Ureter (tissue), 1 donor: Measurements from ENCODE around the gene RPUSD1. TPM values are rescaled to one million over a fixed set of nuclear protein-coding genes. Genes with fewer than 3 reads are reported as not detected.
"Not testable (repeated sequence)": the region's sequence is repeated elsewhere in the genome, so short reads cannot be mapped to it uniquely, and the experiment has no call there.

Experiments
- DNase-seq: peaks from one replicate; pipeline ENCODE4 v3.0.0-alpha.2; 2020; ENCODE audit warnings: low spot score
- total RNA-seq: library from RNA; stranded (reverse); gene quantifications from one replicate; pipeline ENCODE4 v1.2.4, GENCODE V29; 2023
- donor health status: DM: yes; HTN: yes; CAD: no.

The RPUSD1 gene
- total RNA-seq, 1 donor from 2014 or later, result 18.7 TPM

DNA sequence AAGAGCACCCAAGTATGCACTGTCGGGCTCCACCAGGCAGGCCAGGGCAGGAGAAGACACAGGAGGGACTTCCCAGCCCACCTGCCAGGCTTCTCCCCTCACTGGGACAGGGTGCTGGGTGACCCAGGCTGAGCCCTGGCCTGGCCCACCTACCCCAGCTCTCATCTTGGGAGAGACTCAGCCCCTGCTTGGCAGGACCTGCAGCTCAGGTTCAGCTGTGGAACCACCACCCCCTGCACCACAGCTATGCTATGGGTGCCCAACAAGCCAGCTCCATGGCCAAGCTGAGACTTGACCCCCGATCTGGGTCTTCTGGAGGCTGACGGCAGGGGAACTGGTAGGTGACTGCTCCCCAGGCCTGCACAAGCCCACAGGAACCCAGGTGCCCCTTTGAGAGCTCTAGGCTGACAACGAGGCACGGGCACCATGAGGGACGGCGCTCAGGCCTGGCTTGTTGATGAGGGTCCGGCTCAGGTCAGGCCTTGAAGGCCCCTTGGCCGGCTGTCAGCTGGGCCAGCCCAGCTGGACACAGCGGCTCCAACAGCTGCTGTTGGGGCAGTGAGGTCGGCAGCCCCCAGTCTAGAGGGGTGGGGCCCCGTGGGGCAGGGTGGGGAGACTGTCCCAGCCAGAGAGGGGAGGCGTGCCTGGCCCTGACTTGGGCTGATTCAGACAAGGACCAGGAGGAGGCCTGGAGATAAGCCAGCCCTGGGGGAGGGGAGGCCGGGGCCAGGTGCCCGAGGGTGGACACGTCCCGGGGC lies 4.6 kb downstream of the RPUSD1 start:
- no peak for DNase-seq

DNA sequence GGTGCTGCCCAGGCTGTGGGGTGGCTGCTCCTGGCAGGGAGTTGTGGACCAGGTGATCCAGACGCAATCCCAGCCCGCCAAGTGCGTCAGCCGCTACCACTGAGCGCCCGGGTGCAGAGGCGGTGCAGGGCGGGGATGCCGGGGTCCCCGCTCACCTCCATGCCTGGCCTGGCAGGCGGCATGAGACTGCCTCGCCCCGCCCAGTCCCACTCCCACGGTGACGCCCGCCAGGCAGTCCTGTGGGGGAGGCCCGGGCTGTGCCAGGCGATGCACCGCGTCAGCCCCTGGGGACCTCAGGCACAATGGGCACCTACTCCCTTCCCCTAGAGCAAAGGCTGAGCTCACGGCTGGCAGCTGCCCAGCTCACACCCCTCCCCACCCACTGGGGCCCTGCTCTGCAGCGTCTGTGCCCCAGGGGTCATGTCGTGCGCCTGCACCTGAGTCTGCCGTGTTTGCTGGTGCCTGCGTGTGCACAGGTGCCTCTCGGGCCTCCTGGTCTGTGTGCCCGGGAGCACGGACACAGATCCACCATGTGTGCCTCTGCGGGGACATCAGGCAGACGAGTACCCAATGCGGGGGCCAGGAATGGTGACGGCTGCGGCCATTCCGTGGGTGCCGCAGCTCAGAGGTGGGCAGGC lies 5.3 kb downstream of the RPUSD1 start:
- DNase-seq, result no peak

DNA sequence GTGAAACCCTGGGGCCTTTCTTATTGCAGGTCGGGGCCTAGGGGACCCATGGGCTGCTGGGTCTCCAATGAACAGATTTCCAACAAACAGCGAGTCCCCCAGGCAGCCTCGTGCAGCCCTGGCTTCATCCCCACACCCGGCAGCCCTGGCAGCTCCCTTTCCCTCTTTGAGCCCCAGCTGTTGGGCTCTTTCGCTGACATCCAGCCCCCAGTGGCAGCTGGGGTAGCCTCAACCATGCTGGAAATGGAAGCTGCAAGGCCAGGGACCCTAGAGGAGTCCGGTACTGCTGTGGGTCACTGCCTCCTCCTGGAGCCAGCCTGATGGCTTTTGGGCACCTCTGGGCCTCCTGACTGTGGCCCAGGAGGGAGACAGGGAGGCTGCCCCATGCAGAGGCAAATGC lies 5.9 kb downstream of the RPUSD1 start:
- DNase-seq, result no peak

DNA sequence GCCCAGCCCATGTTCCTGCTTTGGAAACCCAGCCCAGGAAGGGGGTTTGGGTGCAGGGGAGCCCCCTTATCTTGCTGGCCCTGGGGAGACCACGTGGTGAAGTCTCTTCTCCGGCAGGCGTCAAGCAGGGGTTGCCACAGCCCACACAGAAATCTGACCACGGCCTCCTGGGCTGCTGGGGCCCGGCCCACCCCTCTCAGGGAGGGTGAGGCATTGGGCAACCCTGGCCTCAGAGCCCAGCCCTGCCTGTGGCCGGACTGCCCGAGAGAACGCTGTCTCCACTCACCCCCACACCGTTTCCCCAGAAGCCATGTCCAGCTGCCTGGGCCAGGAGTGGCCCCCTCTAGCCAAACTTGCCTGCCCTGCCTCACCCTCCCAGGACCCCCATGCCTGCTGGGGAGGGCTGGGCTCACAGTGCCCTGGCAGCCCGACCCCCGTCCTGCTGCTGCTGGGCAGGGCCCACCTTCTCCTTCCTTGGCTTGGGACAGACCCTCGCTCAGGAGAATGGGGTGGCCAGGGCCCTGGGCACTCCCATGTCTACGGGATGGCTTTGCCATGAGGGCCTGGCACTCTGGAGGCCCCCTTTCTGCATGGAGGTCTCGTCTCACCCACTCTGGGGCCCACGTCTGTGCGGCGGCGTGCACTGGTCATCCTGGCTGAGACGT lies 6.7 kb downstream of the RPUSD1 start:
- DNase-seq, result no peak

DNA sequence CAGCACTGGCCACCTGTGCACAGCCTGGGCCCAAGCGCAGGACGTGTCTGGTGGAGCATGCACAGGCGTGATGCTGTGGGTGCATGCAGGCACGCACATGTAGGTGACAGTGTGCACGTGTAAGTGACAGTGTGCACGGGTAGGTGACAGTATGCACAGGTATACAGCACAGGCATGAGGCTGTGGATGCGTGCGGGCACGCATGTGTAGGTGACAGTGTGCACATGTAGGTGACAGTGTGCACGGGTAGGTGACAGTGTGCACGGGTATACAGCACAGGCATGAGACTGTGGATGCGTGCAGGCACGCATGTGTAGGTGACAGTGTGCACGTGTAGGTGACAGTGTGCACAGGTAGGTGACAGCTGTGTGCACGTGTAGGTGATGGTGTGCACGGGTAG lies 7.9 kb downstream of the RPUSD1 start:
- no peak for DNase-seq

DNA sequence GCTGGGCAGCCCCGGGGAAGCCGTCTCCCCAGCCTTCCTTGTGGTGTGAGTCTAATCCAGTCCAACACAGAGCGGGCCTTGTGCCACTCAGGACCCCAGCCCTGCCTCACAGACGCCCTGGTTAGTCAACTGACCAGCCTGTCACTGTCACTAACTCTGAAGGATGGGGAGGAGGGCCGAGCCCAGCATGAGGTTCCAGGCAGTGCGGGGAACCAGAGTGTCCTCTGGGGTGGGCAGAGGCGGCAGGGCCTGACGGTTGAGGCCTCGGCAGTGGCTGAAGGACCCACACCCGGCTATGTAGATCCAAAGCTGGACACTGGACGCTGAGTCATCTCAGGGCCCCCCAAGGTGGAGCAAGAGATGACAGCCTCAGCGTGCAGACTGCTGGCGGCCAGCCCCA lies 8.6 kb downstream of the RPUSD1 start:
- no peak for DNase-seq

DNA sequence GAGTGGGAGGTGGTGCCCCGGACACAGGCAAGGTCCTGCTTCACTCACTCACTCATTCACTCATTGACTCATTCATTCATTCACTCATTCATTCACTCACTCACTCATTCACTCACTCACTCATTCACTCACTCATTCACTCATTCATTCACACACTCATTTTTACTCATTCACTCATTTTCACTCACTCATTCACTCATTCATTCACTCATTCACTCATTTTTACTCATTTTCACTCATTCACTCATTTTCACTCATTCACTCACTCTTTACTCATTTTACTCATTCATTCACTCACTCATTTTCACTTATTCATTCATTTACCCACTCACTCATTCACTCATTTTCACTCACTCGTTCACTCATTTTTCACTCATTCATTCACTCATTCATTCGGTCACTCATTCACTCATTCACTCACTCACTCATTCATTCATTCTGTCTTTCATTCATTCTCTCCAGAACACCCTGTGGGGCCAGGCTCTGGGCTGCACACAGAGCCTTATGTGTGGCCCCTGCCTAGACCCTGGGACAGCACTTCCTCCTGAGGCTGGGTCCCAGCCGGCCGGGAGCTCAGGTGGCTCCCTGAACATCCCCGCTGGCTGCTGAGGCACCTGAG lies 9.2 kb downstream of the RPUSD1 start:
- no peak for DNase-seq

DNA sequence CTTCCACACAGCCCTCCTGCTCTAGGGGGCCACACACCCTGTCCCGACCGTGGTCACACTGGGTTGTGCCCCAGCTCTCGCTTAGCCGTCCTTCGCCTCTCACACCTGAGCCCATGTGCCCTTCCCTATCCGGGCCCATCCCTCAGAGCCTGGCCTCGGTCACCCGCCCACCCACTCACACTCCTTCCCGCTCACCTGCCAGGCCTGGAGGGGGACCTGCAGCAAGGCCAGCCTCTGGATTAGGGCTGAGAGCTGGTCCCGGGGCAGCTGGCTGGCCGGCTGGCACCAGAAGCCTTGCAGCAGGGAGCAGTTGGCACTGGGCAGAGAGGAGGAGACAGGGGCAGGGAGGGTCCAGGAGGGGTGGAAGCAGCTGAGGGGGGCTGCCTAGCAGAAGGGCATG lies 9.7 kb downstream of the RPUSD1 start:
- no peak for DNase-seq

DNA sequence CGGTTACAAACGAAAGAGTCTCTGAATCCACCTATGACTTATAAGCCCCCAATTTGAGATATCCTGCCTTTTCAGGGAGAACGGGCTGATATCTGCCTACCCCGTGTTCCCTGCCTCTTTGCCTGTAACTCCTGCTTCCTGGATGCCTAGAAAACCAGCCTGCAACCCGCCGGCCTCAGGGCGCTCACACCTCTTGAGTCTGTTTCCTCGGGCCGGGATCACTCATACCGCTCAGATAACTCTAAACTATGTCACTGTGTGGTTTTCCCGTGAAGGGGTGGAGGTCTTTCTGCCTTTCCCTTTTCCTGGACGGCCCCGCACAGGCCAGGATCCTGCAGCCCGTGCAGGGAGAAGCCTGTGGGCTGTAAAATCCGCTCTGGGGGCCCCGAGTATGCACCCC lies 10.4 kb downstream of the RPUSD1 start:
- DNase-seq, result no peak

DNA sequence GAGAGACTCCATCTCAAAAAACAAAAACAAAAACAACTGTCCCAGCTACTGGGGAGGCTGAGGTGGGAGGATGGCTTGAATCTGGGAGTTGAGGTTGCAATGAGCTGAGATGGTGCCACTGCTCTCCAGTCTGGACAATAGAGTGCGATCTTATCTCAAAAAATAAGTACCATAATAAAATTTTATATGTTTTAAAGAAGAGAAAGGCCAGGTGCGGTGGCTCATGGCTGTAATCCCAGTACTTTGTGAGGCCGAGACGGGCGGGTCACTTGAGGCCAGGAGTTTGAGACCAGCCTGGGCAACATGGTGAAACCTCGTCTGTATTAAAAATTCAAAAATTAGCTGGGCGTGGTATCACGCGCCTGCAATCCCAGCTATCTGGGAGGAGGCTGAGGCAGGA lies 11.4 kb downstream of the RPUSD1 start:
- no peak for DNase-seq

DNA sequence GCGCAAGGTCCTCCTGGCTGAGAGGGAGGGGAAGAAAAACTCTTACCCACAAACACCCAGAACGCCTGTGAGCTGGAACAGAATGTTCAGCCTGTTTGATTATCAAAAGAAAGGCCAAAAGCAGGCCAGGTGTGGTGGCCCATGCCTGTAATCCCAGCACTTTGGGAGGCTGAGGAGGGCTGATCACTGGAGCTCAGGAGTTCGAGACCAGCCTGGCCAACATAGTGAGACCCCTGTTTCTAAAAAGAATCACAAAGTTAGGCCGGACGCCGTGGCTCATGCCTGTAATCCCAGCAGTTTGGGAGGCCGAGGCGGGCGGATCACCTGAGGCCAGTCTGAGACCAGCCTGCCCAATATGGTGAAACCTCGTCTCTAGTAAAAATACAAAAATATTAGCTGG lies 11.9 kb downstream of the RPUSD1 start:
- DNase-seq, result not testable (repeated sequence)

DNA sequence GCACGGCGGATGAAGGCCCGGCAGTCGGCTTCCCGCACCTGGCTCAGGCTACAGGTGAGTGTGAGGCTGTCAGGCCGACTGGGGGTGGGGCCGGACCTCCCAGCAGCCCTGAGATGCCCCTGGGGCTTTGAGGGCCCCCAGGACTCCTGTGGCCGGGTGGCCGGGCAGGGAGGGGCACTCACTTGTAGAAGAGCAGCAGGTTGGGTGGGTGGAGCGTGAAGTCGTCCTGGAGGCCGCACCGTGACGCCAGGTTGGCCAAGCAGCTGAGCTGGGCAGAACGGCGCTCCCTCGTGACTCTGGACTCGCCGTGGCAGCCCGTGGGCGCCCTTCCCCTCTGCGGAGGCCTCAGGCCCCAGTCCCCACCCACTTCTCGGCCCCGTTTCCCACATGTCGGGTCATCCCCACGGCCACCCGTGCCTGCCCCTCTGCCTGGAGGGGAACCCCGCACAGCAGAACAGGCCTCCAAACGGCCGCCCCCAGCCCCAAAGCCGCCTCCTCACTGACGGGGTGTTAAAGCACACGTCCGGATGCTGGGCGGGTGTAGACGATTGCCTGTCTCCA lies 12.9 kb downstream of the RPUSD1 start:
- DNase-seq, result no peak

DNA sequence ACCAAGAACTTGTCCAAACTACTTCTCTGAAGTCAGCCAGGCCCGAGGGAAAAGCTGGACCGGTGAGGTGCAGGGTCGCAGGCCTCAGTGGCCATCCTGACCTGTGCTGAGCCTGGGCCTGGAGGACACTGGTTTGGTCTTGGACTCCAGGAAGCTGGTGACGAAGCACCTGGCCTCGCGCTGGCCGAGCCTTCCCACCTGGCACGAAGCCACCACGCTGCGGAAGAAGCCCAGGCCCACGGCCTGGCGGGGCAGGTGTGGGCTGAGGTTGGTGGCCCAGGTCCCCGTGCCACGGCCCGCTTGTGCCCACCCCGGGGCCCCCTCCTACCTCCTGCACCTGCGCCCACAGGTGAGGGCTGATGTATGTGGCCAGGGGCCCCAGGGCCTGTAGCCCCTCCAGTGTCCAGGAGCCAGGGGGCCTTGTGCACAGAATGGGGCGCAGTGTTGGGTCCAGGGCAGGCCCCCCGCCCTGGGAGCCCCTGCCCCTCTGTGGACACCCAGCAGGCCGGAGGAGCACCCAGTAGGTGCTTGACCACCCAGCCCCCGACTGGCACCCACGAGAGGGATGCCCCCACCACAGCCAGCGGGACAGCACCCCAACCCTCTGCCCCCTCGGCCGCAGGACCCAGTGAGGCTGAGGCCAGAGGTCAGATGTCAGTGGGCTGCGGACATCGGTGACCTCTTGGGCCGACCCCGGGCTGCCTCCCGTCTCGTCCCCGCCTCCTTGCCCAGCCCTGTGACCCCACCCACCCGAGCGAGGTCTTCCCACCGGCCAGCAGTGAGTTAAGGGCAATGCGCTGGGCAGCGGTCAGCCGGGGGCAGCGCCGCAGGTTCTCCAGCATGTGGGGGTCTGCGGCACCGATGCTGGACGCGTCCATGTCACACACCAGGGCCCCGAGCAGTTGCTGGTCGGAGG lies 13.8 kb downstream of the RPUSD1 start:
- DNase-seq, result no peak

DNA sequence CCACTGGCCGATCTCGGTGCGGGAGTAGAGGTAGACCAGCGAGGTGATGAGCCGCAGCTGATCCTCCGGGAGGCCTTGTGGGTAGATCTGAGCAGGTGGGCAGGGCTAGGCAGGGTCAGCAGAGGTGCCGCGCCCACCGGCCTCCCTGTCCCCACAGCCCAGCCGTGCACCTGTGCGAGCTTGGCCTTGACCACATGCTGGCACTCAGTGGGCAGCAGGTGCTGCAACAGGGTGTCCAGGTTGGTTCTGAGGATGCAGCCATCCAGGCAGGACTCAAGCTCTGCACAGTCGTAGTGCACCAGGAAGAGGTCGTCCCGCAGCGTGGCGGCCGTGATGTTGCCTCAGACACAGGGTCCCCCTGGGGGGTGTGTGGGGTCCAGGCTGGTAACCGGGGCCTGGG lies 15.2 kb downstream of the RPUSD1 start:
- DNase-seq, result no peak

DNA sequence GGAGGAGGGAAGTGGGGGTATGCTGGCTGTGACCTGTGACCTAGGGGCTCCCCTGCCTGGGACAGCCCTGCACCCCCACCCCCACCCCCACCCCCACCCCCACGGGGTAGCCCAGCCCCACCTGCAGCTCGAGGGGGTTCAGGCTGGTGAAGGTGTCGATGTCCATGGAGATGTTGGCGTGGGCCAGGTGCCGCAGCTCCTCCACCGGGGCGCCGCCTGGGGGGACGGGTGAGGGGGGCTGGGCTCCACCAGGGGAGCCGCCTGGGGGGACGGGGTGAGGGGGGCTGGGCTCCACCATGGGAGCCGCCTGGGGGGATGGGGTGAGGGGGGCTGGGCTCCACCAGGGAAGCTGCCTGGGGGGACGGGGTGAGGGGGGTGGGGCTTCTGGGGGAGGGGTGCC lies 17.8 kb downstream of the RPUSD1 start:
- no peak for DNase-seq

DNA sequence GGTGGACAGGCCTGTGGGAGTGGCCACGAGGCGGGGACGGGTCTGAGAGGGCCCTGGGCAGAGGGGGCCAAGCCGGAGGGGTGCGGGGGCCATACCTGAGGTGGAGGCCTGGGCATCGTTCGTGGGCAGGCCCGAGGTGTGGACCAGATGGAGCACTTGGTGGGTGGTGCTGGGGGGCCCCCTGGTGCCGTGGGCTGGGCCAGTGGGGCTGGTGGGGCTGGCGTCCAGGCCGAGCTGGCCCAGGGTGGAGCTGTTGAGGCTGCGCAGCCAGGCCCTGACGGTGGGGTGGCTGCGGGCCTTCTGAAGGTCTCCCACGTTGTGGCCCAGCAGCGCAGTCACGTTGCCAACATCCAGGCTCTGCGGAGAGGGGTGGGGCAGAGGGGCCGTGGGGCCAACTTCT lies 18.2 kb downstream of the RPUSD1 start:
- no peak for DNase-seq

DNA sequence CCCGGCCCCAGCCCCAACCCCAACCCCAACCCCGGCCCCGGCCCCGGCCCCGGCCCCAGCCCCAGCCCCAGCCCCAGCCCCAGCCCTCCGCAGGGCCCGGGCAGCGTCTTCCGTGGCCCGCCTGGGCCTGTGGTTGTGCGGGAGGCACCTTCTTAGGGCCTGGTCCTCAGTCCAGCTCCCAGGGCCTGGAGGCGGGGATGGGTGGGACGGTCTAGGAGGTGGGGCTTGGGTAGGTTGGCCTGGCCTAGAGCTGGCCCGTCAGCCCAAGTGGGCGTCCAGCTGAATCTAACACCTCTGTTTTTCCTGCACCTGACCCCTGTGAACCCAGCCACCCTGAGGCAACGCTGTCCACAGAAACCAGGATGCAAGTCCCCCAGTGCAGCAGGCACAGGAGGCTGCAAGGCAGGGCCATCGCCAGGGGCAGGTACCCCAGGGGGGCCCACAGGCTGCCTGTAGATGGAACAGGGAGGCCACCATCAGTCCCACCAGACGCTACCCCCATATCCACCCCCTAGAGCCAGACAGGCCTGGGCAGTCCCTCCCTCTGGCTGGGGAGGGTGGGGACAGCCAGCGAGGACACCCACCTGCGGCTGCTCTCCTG lies 18.9 kb downstream of the RPUSD1 start:
- DNase-seq, result no peak

DNA sequence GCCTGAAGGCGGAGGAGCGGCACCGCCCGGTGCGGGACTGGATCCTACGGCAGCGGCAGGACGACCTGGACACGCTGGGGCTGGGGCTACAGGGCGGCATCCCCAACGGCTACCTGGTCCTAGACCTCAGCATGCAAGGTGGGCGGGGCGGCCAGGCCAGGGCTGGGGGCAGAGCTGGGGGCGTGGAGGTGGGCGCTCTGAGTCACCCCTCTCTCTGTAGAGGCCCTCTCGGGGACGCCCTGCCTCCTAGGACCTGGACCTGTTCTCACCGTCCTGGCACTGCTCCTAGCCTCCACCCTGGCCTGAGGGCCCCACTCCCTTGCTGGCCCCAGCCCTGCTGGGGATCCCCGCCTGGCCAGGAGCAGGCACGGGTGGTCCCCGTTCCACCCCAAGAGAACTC lies 19.8 kb downstream of the RPUSD1 start:
- DNase-seq, result no peak

DNA sequence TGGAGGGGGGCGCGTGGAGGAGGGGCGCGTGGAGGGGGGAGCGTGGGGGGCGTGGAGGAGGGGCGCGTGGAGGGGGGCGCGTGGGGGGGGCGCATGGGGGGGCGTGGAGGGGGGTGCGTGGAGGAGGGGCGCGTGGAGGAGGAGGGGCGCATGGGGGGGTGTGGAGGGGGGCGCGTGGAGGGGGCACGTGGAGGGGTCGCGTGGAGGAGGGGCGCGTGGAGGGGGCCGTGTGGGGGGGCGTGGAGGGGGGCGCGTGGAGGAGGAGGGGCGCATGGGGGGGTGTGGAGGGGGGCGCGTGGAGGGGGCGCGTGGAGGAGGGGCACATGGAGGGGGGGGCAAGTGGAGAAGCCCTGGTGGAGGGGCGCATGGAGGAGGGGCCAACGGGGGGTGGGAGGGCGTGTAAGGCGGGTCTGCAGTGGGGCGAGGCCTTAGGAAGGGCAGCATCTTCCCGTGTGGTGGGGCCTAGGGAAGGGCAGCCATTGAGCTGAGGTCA lies 20.4 kb downstream of the RPUSD1 start:
- DNase-seq, result no peak

DNA sequence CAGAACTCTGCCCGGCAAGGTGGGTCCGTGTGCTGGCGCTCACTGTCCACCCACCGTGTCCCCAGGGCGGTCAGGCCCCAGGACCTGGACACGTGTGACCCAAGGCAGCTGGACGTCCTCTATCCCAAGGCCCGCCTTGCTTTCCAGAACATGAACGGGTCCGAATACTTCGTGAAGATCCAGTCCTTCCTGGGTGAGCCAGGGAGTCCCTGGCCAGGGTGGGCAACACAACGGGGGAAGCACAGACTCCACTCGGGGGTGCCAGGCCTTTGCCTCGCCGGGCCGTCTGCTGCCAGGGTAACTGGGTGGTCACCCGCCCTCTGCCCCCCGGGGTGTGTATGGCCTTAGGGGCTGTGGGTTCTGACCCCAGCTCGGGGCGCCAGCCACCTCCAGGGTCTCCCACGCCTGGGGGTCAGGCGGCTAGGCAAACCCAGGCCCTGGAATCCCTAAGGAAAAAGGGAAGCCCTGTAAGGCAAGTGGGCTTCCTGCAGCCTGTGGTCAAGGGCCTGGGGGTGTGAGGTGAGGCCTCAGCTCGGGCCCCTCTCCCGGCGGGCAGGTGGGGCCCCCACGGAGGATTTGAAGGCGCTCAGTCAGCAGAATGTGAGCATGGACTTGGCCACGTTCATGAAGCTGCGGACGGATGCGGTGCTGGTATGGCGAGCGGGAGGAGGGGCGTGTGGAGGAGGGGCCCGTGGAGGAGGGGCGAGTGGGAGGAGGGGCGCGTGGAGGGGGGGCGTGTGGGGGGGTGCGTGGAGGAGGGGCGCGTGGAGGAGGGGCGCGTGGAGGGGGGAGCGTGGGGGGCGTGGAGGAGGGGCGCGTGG lies 21.2 kb downstream of the RPUSD1 start:
- DNase-seq, result no peak
